BLaER1 (cell line): ENCODE data around the gene IRX4.

Experiments
- H3K27ac ChIP-seq: shearing (Covaris generic); formaldehyde crosslinking; 2 replicates; pipeline ENCODE4 v1.8.1; 2022
- H3K27me3 ChIP-seq: shearing (Covaris generic); formaldehyde crosslinking; 2 replicates; pipeline ENCODE4 v1.8.1; 2022
- H3K36me3 ChIP-seq: shearing (Covaris generic); formaldehyde crosslinking; 2 replicates; pipeline ENCODE4 v1.8.1; 2022
- H3K4me1 ChIP-seq: shearing (Covaris generic); formaldehyde crosslinking; 2 replicates; pipeline ENCODE4 v1.8.1; 2022
- H3K4me2 ChIP-seq: shearing (Covaris generic); formaldehyde crosslinking; 2 replicates; pipeline ENCODE4 v1.8.1; 2022
- H3K4me3 ChIP-seq: shearing (Covaris generic); formaldehyde crosslinking; 2 replicates; pipeline ENCODE4 v1.8.1; 2022
- H3K9ac ChIP-seq: shearing (Covaris generic); formaldehyde crosslinking; 2 replicates; pipeline ENCODE4 v1.8.1; 2022
- H3K9me3 ChIP-seq: shearing (Covaris generic); formaldehyde crosslinking; 2 replicates; pipeline ENCODE4 v1.8.1; 2022
- H4K20me1 ChIP-seq: shearing (Covaris generic); formaldehyde crosslinking; 2 replicates; pipeline ENCODE4 v1.8.1; 2022
- Cebpa-rat ChIP-seq: shearing (Covaris generic); IDR thresholded peaks from 2 replicates; pipeline ENCODE4 v1.8.1; 2022

The IRX4 gene

DNA sequence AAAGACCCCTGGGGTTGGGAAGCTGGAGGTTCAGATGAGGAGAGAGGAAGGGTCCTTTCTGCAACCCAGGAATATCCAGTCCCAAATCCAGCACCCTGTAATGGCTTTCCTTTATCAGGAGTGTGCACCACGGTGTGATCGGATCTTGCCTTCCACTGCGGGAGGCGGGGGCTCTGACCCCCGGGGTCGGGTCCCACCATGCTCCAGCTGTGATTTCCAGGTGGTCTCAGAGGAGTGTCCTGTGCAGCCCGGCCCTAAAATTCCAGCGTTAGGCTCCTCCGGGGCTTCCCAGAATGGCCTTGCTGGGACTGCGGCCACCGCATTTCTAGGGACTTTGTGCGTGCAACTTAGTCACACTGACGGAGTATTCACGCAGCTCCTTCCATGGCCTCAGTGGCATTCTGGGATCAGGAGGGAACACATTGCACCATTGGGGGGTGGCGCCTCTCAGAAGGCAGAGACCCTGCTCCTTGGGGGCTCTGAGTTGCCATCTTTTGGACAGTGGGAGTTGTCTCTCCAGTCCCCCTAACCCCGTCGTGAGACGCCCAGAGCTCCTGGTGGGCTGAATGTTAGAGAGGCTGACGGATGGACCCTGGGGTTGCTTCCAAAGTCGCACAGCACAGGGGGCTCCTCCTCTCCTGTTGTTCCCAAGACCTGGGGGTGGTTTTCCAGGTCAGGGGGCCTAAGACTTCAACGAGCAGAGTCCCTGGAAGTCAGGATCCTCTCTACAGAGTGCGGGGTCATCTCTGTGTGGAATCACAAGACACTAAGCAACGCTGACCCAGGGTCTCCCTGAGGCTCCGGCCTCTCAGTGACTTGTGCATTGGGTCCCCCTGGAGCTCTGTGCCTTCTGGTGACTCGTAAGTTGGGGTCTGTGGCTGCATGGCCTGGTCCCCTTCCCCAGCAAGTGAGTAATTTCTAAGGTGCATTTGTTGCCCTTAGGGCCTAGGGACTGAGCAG, 42.7 kb upstream of the IRX4 start:
- Histone ChIP-seq H3K27me3 (peaks cover 20% of the 10 kb centered on the region; the same call in 1 of the 2 replicates), H3K9ac (no peak overlapping the region), H3K4me3 (no peak overlapping the region), H3K4me1 (peaks cover 15% of the 10 kb centered on the region), H4K20me1 (peaks cover 4% of the 10 kb centered on the region; the same call in 1 of the 2 replicates), H3K36me3 (no peaks in the 10 kb centered on the region), H3K9me3 (no peaks in the 10 kb centered on the region), H3K27ac (no peak overlapping the region), H3K4me2 (no peak overlapping the region)
- no peak for TF ChIP-seq Cebpa-rat

DNA sequence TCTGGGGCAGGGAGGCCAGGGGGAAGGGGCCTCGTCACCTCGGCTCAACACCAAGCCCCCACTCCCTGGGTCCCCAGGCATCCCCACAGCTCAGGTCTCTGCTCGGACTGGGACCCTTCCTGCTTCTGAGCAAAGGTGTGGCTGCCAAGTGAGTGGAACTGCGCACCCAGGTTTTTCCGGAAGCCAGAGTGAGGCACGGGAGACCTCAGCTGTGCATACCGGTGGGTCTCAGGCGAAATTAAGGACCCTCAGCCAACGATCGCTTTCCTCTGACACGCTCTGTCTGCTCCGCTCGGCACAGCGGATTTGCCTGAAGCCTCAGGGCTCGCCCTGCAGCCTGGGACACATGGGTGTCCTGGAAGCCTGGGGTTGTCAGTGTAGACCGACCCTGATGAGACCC, 41.0 kb upstream of the IRX4 start:
- H3K4me2 ChIP-seq: no peak overlapping the region
- H3K9ac ChIP-seq: no peak overlapping the region
- no peaks in the 10 kb centered on the region for H3K9me3 ChIP-seq
- H4K20me1 ChIP-seq: peaks cover 4% of the 10 kb centered on the region; the same call in 1 of the 2 replicates
- no peak overlapping the region for H3K27ac ChIP-seq
- H3K4me3 ChIP-seq: no peak overlapping the region
- peaks cover 11% of the 10 kb centered on the region; the same call in 1 of the 2 replicates for H3K27me3 ChIP-seq
- H3K36me3 ChIP-seq: no peaks in the 10 kb centered on the region
- TF ChIP-seq Cebpa-rat: no peak
- peaks cover 7% of the 10 kb centered on the region; the same call in 1 of the 2 replicates for H3K4me1 ChIP-seq

DNA sequence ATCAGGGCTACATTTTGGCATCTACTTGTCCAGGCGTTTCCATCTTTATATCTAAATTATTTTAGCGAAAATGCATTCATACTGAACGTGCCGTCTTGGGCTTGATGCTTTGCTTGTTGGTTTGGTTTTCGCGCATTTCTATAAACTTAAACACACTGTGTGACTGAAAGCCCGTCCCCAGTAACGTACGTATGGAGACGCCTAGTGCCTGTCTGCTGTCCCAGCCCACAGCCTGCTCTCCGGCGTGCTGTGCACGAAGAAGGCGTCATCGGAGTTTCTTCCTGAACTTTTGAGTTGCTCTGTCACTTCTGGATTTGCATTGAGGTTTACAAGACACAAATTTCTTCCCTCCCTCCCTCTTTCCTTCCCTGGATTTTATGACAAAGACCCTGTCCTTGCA, 40.6 kb upstream of the IRX4 start:
- peaks cover 7% of the 10 kb centered on the region; the same call in 1 of the 2 replicates for H3K4me1 ChIP-seq
- H3K4me2 ChIP-seq: no peak overlapping the region
- TF ChIP-seq Cebpa-rat: no peak
- no peak overlapping the region for H3K27ac ChIP-seq
- no peak overlapping the region for H3K4me3 ChIP-seq
- H3K27me3 ChIP-seq: peaks cover 11% of the 10 kb centered on the region; the same call in 1 of the 2 replicates
- no peaks in the 10 kb centered on the region for H3K9me3 ChIP-seq
- no peak overlapping the region for H3K9ac ChIP-seq
- peaks cover 4% of the 10 kb centered on the region; the same call in 1 of the 2 replicates for H4K20me1 ChIP-seq
- no peaks in the 10 kb centered on the region for H3K36me3 ChIP-seq

DNA sequence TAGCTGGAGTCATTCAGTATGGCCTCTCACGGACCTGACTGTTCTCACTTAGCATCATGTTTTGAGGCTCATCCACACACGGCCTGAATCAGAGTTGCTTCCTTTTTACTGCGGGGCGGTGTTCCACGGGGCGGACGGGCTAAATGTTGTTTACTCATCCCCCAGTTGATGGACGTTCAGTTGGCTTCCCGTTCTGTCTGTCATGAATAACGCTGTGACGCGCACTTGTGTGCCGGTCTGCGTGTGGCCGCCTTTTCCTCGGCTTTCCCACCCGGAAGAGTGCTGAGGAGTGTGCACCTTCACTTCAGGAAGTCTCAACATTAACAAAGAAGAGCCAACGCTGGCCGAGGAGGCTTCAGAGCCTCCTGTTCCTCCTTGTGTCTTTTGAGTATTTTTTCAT, 39.0 kb upstream of the IRX4 start:
- no peak for TF ChIP-seq Cebpa-rat
- Histone ChIP-seq H3K27me3 (0 out of 2 replicates have a peak, but pooled peaks cover 1% of the 10 kb centered on the region), H3K4me2 (no peak overlapping the region), H3K9ac (no peak overlapping the region), H4K20me1 (no peaks in the 10 kb centered on the region), H3K4me1 (no peaks in the 10 kb centered on the region; the same call in 1 of the 2 replicates), H3K27ac (no peak overlapping the region), H3K36me3 (no peaks in the 10 kb centered on the region), H3K9me3 (no peaks in the 10 kb centered on the region), H3K4me3 (no peak overlapping the region)

DNA sequence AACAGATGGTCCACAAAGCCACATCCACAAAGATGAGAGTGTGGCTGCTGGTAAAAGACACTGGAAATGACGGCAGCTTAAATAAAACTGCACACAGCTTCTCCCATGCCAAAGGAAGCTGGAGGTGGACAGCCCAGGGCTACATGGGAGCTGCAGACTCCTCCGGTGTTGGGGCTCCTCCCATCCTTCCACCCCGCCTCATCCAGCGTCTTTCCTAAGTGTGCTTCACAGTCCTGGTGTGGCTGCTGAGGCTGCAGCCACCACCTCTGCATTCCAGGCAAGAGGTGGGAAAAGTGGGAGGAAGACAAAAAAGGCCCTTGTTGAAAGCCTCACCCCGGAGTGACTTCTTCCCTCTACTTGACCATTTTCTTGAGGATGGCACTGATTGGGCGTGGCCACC, 37.0 kb upstream of the IRX4 start:
- no peaks in the 10 kb centered on the region for H3K4me1 ChIP-seq
- no peaks in the 10 kb centered on the region for H3K27me3 ChIP-seq
- H3K27ac ChIP-seq: no peak overlapping the region
- H3K9me3 ChIP-seq: no peaks in the 10 kb centered on the region
- TF ChIP-seq Cebpa-rat: no peak
- no peaks in the 10 kb centered on the region for H4K20me1 ChIP-seq
- H3K36me3 ChIP-seq: no peaks in the 10 kb centered on the region
- no peak overlapping the region for H3K9ac ChIP-seq
- H3K4me3 ChIP-seq: no peak overlapping the region
- H3K4me2 ChIP-seq: no peak overlapping the region

DNA sequence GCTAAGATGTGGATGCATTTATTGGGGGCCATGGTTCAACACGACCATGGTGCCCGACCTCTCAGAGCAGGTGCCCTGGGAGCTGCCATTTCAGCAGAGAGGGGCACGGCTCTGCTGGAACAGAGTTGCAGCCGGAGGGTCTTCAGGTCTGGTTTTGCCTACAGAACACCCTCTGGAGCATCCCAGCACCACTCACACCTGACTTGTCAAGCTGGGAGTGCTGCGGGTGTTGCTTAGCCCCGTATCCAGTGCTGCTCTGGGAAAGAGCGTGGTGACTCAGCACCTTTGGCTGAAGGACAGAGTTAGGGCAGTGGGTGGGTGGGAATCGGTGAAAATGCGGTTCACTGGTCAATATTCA, 36.5 kb upstream of the IRX4 start:
- H4K20me1 ChIP-seq: no peaks in the 10 kb centered on the region
- no peaks in the 10 kb centered on the region for H3K27me3 ChIP-seq
- no peak overlapping the region for H3K4me2 ChIP-seq
- TF ChIP-seq Cebpa-rat: no peak
- H3K9ac ChIP-seq: no peak overlapping the region
- H3K9me3 ChIP-seq: no peaks in the 10 kb centered on the region; the same call in 1 of the 2 replicates
- no peak overlapping the region for H3K27ac ChIP-seq
- no peaks in the 10 kb centered on the region for H3K4me1 ChIP-seq
- H3K4me3 ChIP-seq: no peak overlapping the region
- no peaks in the 10 kb centered on the region for H3K36me3 ChIP-seq

DNA sequence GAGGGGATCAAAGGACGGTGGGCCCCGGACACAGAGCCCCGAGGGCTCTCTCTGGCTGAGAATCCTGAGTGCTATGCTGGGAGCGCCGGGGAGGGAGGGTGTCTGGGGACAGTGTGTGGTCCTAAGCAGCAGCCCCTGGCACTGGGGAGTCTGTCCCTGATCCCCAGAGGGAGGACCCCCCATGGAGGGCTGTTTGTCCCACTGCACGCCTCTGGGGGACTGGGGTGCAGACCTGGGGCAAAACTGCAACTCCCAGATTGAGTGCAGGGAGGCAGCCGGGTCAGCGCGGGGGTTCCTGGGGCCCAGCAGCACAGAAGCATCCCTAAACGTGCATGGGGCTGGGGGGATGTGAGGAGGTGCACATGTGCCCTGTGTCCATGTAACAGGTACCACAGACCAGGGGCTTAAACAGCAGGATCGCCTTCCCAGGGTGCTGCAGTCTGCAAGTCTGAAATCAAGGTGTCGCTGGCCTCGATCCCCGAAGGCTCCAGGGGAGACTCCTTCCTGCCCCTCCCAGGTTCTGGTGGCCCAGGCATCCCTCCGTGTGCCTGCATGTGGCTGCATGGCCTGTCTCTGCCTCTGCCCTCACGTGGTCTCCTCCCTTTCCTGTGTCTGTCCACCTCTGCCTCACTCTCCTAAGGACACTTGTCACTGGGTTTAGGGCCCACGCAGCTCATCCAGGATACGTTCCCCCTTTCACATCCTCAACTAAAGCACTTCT, 35.9 kb upstream of the IRX4 start:
- H3K9me3 ChIP-seq: no peaks in the 10 kb centered on the region; the same call in 1 of the 2 replicates
- no peaks in the 10 kb centered on the region for H3K27me3 ChIP-seq
- H3K4me1 ChIP-seq: no peaks in the 10 kb centered on the region
- H3K4me3 ChIP-seq: no peak overlapping the region
- H3K9ac ChIP-seq: no peak overlapping the region
- TF ChIP-seq Cebpa-rat: no peak
- no peaks in the 10 kb centered on the region for H4K20me1 ChIP-seq
- H3K4me2 ChIP-seq: no peak overlapping the region
- H3K36me3 ChIP-seq: no peaks in the 10 kb centered on the region
- no peak overlapping the region for H3K27ac ChIP-seq

DNA sequence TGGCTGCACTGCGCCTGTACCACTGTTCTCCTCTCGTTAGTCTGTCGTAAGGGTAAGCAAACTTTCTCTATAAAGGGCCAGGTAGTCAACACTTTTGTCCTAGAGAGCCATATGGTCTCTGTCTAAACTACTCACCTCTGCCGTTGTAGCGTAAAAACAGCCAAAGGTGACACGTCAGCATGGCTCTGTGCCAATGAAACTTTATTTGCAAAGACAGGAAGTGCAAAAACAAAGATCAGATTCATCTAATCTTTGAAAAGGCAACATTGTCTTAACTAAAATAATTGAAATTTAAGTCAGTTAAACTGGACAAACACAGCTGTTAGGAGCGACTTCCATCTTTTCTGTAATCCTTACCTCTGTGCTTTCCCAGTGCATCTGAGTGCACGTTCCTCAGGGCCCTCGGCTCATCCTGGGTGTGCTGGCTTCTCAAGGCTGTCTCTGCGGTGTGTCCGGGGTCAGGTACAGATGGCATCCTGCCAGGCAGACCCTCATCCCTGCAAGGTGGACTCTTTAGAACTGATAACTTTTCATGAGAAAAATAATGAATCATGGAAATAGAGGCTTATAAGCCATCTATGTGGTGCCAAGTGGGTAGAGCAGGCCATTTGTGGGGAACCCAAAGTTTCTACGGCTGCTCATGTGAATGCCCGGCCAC, 35.2 kb upstream of the IRX4 start:
- Histone ChIP-seq H3K27ac (no peak overlapping the region), H3K9me3 (no peaks in the 10 kb centered on the region; the same call in 1 of the 2 replicates), H3K4me1 (peaks cover 3% of the 10 kb centered on the region), H4K20me1 (no peaks in the 10 kb centered on the region), H3K36me3 (no peaks in the 10 kb centered on the region), H3K27me3 (no peaks in the 10 kb centered on the region), H3K4me2 (no peak overlapping the region), H3K9ac (no peak overlapping the region), H3K4me3 (no peak overlapping the region)
- TF ChIP-seq Cebpa-rat: no peak

DNA sequence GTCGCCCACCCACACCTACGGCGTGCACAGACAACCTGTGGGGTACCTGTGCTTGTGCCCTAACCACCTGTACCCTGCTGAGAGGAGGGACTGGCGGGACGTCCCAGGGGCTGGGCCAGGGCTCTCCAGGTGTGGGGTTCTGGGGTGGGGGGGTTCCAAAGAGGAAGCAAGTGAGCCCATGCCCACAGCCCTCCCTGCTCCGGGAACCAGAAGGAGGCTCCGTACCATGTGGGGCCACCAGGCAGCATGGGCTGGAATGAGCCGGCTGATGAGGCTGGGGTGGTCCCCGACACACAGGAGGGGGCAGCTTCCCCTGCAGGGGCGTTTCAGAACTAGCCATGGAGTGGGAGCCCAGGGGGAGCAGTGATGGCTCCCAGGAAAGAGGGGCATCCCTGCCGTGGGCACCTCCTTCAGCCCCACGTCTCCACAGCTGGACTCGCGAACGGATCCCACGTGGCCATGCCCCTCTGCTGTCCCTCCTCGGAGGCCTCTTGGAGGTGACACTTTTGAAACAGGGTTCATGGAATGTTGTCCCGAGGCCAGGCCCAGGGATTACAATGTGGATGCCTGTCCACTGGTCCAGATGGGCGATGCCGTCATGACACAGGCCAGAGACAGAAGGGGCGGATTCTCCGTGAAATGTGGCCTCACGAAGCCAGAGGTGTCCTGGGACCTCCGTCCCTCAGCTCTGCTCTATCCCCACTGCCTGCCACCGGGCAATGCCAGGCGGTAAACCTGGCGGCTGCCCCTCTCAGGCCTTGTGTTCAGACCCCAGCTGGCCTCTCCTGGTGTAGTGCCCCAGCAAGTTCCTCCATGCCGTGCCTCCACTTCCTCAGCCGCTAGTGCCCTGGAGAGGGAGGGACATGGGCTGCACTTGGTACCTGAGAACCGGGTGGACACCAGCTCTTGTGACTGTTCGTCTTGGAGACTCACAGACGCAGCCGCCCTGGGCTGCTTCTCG, 33.6 kb upstream of the IRX4 start:
- no peak overlapping the region for H3K9ac ChIP-seq
- H3K36me3 ChIP-seq: no peaks in the 10 kb centered on the region
- no peaks in the 10 kb centered on the region for H3K27me3 ChIP-seq

More for the DNA sequence above, 33.6 kb upstream of the IRX4 start:
- H3K4me3 ChIP-seq: no peak overlapping the region
- H4K20me1 ChIP-seq: no peaks in the 10 kb centered on the region
- H3K4me1 ChIP-seq: peaks cover 7% of the 10 kb centered on the region
- no peak overlapping the region for H3K4me2 ChIP-seq
- H3K9me3 ChIP-seq: no peaks in the 10 kb centered on the region; the same call in 1 of the 2 replicates
- no peak overlapping the region for H3K27ac ChIP-seq
- no peak for TF ChIP-seq Cebpa-rat
